Ovary (tissue), 9 donors: ENCODE results near the gene CLCN6. TPM values are rescaled to one million over a fixed set of nuclear protein-coding genes. Genes with fewer than 3 reads are reported as not detected.

ENCODE experiments used
- DNase-seq, 5 donors: peaks; one replicate each; pipeline ENCODE4 v3.0.0-alpha.2; 2019 to 2020
- H3K27ac ChIP-seq, 2 donors: fragments of 200-600 bp; one replicate each; pipeline versions ENCODE4 v1.5.1 to v1.8.0; 2019 to 2022
- H3K27me3 ChIP-seq: fragments of 200-600 bp; one replicate; pipeline ENCODE4 v1.8.0; 2022
- H3K36me3 ChIP-seq: fragments of 200-600 bp; sonication (generic); one replicate; pipeline ENCODE4 v1.5.1; 2019
- H3K4me1 ChIP-seq: one replicate; pipeline ENCODE4 v1.8.1; 2013; ENCODE audit warnings: mild to moderate bottlenecking, moderate library complexity; ENCODE audit not compliant: insufficient read depth
- H3K4me3 ChIP-seq: fragments of 200-600 bp; sonication (generic); one replicate; pipeline ENCODE4 v1.5.1; 2017
- H3K9me3 ChIP-seq, 2 donors: fragments of 200-600 bp in 1 of 2; sonication (generic) in 1 of 2; one replicate each; pipeline versions ENCODE4 v1.5.1 to v1.8.1; 2013 to 2019; ENCODE audit warnings: mild to moderate bottlenecking in 1 of 2, moderate library complexity in 1 of 2
- EP300 ChIP-seq: sonication (generic); formaldehyde crosslinking; IDR thresholded peaks from one replicate; pipeline ENCODE4 v1.6.1; 2017; ENCODE audit warnings: antibody characterized with exemption
- POLR2A ChIP-seq: fragments of 450-650 bp; IDR thresholded peaks from one replicate; pipeline ENCODE4 v1.6.1; 2017; ENCODE audit warnings: antibody characterized with exemption, mild to moderate bottlenecking, moderate library complexity
- WGBS, 3 donors: extraction: QIAGEN DNeasy Blood & Tissue Kit in 1 of 3; methylation state at CpG; one replicate each; pipeline versions ENCODE4 v1.1.5 to v1.1.7; 2013 to 2017; 5-methylcytosine and 5-hydroxymethylcytosine counted together
- intact Hi-C, 4 donors: fragments of 100-400 bp; cut with DNase I; formaldehyde crosslinking; loops; one replicate each; pipeline versions ENCODE4 v1.11.0 to v1.15.1; 2022 to 2023
- polyA plus RNA-seq, 2 donors: library from polyadenylated mRNA; stranded (reverse); fragments of 200-250 nt in 1 of 2; fragments of 350-450 nt in 1 of 2; fragmentation: Illumina TruSeq in 1 of 2; extraction: RNeasy Lipid Tissue Mini Kit (QIAGEN cat#74804) in 1 of 2; gene quantifications; one replicate each; pipeline ENCODE4 v1.2.3, GENCODE V29; 2013 to 2014
- total RNA-seq, 7 donors: library from RNA; depleted of rRNA in 2 of 7; stranded (reverse); fragments of >200 nt in 2 of 7; fragmentation: NEBNext Ultra II Directional in 3 of 7; extraction: Animal tissue kit (Norgen Biotek cat#: 25700) in 3 of 7; gene quantifications; one replicate each; pipeline versions ENCODE4 v1.1.0 to v1.2.4, GENCODE V29; 2016 to 2023
- TF ChIP-seq, protein P1 (sequence below), 3 donors: fragments of 450-650 bp in 2 of 3; fragments of 200-600 bp in 1 of 3; IDR thresholded peaks; one replicate each; pipeline versions ENCODE4 v1.5.1 to v1.8.0; 2016 to 2022; ENCODE audit warnings: antibody characterized with exemption in 3 of 3, mild to moderate bottlenecking in 1 of 3
- donor health status: DM: no; HTN: no; CAD: no; lungs with moderate emphysema.
- donor health status: DM: no; HTN: no; CAD: no.
- donor health status: Bipolar disorder and iron deficiency.
- donor health status: DM: yes; HTN: yes; CAD: no.
- donor health status: DM: no; HTN: no; CAD: no.
- donor health status: DM: yes; HTN: yes; CAD: no.

CLCN6 gene
- total and polyA plus RNA-seq, 9 donors, result 11.7 to 39.7 (median 25.6) TPM

DNA sequence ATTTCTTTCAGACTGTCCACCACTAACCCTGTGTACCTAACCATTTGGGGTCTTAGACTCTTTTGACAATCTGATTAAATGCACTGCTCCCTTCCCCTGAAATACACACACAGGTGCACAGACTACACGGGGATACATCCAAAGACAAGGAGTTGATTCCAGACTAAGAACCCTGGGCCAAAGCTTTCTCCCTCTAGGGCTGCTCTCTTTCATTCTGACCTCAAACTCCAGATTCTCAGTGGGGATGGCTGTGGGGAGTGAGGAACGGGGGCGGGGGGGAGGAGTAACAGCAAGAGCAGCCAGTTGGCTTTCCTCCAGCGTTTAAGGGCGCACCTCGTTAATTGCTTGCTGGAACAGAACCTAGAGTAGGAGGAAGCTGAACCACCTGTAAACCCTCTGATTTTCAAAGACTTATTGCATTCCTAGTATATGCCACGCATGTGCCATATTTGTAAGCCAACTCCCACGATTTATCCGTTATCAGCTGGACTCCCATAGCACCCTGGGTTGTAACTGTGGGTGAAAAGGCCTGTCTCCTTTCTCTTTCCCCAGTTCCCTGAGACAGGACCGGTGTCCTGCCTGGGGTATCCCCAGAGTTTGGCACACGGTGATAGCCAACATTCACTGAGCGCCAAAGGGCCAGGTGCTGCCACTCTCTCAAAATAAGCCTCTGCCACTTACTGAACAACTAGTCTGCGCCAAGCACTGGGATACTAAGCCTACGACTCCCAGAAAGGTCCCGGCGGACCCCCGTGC is 1.1 kb upstream of the CLCN6 start:
- Histone ChIP-seq H3K9me3 (no peaks in the 10 kb centered on the region), H3K4me3 (peak overlapping the region; percentile 80), H3K27me3 (no peaks in the 10 kb centered on the region), H3K36me3 (no peaks in the 10 kb centered on the region), H3K4me1 (peaks cover 4% of the 10 kb centered on the region), H3K27ac (peak overlapping the region; percentile 95 to 96)
- intact Hi-C loops, result no loop called here
- WGBS, 3 donors, result 1 to 2% (median 1%) methylated on average over 17 of the region's 17 CpGs
- DNase-seq, result peak; percentile 78 to 88 (median 84)
- TF ChIP-seq, protein P1, sequence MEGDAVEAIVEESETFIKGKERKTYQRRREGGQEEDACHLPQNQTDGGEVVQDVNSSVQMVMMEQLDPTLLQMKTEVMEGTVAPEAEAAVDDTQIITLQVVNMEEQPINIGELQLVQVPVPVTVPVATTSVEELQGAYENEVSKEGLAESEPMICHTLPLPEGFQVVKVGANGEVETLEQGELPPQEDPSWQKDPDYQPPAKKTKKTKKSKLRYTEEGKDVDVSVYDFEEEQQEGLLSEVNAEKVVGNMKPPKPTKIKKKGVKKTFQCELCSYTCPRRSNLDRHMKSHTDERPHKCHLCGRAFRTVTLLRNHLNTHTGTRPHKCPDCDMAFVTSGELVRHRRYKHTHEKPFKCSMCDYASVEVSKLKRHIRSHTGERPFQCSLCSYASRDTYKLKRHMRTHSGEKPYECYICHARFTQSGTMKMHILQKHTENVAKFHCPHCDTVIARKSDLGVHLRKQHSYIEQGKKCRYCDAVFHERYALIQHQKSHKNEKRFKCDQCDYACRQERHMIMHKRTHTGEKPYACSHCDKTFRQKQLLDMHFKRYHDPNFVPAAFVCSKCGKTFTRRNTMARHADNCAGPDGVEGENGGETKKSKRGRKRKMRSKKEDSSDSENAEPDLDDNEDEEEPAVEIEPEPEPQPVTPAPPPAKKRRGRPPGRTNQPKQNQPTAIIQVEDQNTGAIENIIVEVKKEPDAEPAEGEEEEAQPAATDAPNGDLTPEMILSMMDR (IDR thresholded peaks at IDR 0.05), result no peak
- TF ChIP-seq POLR2A (no peak), EP300 (no peak)

DNA sequence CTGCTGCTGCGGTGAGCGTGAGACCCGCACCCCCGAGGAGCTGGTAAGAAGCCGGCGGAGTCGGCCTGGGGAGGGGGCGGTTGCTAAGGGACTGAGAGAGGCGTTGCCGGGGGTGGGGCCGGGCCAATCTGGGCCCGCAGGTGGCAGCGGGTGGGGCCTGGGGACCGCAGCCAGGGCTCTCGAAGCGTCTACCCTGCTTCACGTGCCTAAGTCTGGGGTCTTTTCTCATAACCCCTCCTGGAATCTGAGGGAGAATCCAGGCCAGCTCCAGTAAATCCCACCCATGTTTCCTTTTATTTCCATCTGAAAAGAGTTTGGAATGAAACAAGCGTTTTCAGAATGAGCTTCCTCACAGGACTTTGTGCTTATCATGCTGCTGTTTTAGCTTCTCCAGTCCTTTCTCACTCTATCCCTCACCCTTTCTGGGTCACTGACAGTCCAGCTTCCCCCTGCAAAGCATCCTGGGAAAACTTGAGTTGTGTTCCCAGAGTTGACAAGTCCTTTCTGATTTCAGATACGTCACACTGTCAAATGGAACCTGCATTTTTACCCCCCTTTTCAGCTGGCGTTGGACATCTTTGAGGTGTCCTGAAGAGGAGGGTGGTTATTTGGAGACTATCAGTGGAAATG is 431 bp downstream of the CLCN6 start:
- TF ChIP-seq POLR2A, result no peak
- TF ChIP-seq, protein P1 (IDR thresholded peaks at IDR 0.05), result peak in 1 of 3 donors; percentile 23
- H3K27ac ChIP-seq, result peak overlapping the region; percentile 95 to 96
- 0 to 3% (median 1%) methylated on average over 17 to 20 of the region's 20 CpGs for WGBS, 3 donors
- no peaks in the 10 kb centered on the region for H3K4me1 ChIP-seq
- H3K36me3 ChIP-seq, result no peaks in the 10 kb centered on the region
- DNase-seq, result peak in 2 of 5 donors; percentile 16 to 30
- no peaks in the 10 kb centered on the region for H3K9me3 ChIP-seq
- H3K4me3 ChIP-seq, result peak overlapping the region; percentile 80
- no peaks in the 10 kb centered on the region for H3K27me3 ChIP-seq
- intact Hi-C loops, result no loop called here

DNA sequence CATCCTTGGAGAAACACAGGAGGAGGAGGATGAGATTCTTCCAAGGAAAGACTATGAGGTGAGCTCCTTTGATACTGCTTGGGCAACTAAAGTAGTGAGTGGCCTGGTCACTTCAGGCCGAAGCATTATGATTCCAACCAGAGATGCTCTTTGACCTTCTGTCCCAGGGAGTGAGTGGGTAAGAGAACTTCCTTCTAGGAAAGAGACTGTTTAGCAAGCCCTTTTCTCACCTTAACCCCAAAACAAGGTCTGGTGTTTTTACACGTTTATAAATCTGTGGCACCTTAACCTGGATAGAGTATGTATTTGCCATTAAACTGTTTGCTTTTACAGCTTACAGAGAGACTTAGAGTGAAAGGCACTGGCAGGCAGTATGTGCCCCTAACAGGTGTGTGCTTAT is 1.1 kb downstream of the CLCN6 start:
- peak overlapping the region; percentile 80 for H3K4me3 ChIP-seq
- intact Hi-C loops, result no loop called here
- no peaks in the 10 kb centered on the region for H3K4me1 ChIP-seq
- no peaks in the 10 kb centered on the region for H3K36me3 ChIP-seq
- peak in 1 of 5 donors; percentile 13 for DNase-seq
- no peaks in the 10 kb centered on the region for H3K9me3 ChIP-seq
- H3K27me3 ChIP-seq, result no peaks in the 10 kb centered on the region
- TF ChIP-seq, protein P1 (IDR thresholded peaks at IDR 0.05), result no peak
- TF ChIP-seq POLR2A, result no peak
- no peak for TF ChIP-seq EP300
- peak overlapping the region; percentile 95 to 96 for H3K27ac ChIP-seq
- WGBS, 3 donors, result 34 to 39% (median 37%) methylated on average over 2 of the region's 2 CpGs

GRCh38 chr1:11813021-11813420 is 7.0 kb downstream of the CLCN6 start:
- Histone ChIP-seq H3K36me3 (no peaks in the 10 kb centered on the region), H3K27ac (no peak overlapping the region), H3K27me3 (no peaks in the 10 kb centered on the region), H3K9me3 (no peaks in the 10 kb centered on the region), H3K4me1 (no peaks in the 10 kb centered on the region), H3K4me3 (no peak overlapping the region)
- no peak for DNase-seq
- WGBS, 3 donors, result 85 to 90% (median 88%) methylated on average over 5 of the region's 5 CpGs
- TF ChIP-seq POLR2A (no peak), EP300 (no peak)
- TF ChIP-seq, protein P1 (IDR thresholded peaks at IDR 0.05), result no peak
- intact Hi-C loops, result no loop called here
